Neural progenitor cell (in vitro differentiated cells): ENCODE results near the gene RGS14.

ENCODE experiments used
- CTCF ChIP-seq: fragments of 200-600 bp; sonication (generic); IDR thresholded peaks from 2 replicates; pipeline ENCODE4 v1.5.1; 2017; ENCODE audit warnings: antibody characterized with exemption, mild to moderate bottlenecking
- EZH2 ChIP-seq: fragments of 200-600 bp; sonication (generic); IDR thresholded peaks from 2 replicates; pipeline ENCODE4 v1.6.1; 2017; ENCODE audit warnings: antibody characterized with exemption, mild to moderate bottlenecking, moderate library complexity

- TF ChIP-seq CTCF (no peak), EZH2 (no peak)
Observed at GRCh38 chr5:177311723-177312648, 45.7 kb upstream of the RGS14 start, which contains the start of gene MXD3.
